ENCODE data around the gene ZDHHC5. TPM values are rescaled to one million over a fixed set of nuclear protein-coding genes. Genes with fewer than 3 reads are reported as not detected.

Gene ZDHHC5
- total RNA-seq, 1 experiment from 2014 or later: 64.1 TPM

- Histone ChIP-seq H3K4me2 (ENCODE audit: low read length) (peak overlapping the region; percentile 96), H3K9me3 (ENCODE audit: control insufficient read depth in 1 of 2, insufficient read depth in 1 of 2, low read depth in 1 of 2, low read length in 2 of 2) (no peaks in the 10 kb centered on the region), H3K4me1 (ENCODE audit: control insufficient read depth in 1 of 2, insufficient read depth in 2 of 2, low read length in 2 of 2) (peaks cover 7 to 11% of the 10 kb centered on the region in 2 experiments; a peak in 3 of 4 replicates), H3K9ac (ENCODE audit: low read length) (peak overlapping the region; percentile 82), H3K79me2 (ENCODE audit: insufficient read depth, low read length) (peaks cover 31% of the 10 kb centered on the region), H4K20me1 (ENCODE audit: insufficient read depth) (no peaks in the 10 kb centered on the region), H3K27me3 (ENCODE audit: insufficient read depth, low read length) (no peaks in the 10 kb centered on the region), H3K36me3 (ENCODE audit: control insufficient read depth in 1 of 2, insufficient read depth in 2 of 2, low read length in 2 of 2) (peaks cover 11 to 18% of the 10 kb centered on the region in 2 experiments; a peak in 3 of 4 replicates), H3K27ac (ENCODE audit: low read depth, low read length) (peak overlapping the region; percentile 3; the same call in 1 of the 2 replicates), H2AFZ (ENCODE audit: low read depth, low read length, poor library complexity, severe bottlenecking) (no peak overlapping the region), H3K9me2 (ENCODE audit: insufficient read depth) (no peaks in the 10 kb centered on the region), H3K4me3 (replicated peaks in 1 of 2; ENCODE audit: low read depth in 1 of 2, low read length in 2 of 2) (peak overlapping the region; percentile 83 to 97)
- intact Hi-C loops (cut with micrococcal nuclease): no loop called here
- DNase-seq (ENCODE audit: low read depth, low spot score): no peak
- CTCF ChIA-PET: interaction anchor here (2.7 kb wide), 1 partner anchor 14 kb away, joined by 11 read pairs; no protein-coding TSS in a partner anchor
- TF ChIP-seq EZH2phosphoT487 (IDR thresholded peaks at IDR 0.05; ENCODE audit: borderline replicate concordance): no peak
- no peak for TF ChIP-seq FOSL1 (IDR thresholded peaks at IDR 0.05; ENCODE audit: low read depth)
- TF ChIP-seq CBX3 (IDR thresholded peaks at IDR 0.05; ENCODE audit: low read depth): no peak; the same call in 1 of the 2 replicates
- no peak for TF ChIP-seq ZBTB33 (IDR thresholded peaks at IDR 0.05; ENCODE audit: extremely low read depth, insufficient replicate concordance, low read length)
- TF ChIP-seq ZFX (IDR thresholded peaks at IDR 0.05): no peak
- no peak for TF ChIP-seq MAX (IDR thresholded peaks at IDR 0.05)
- no peak for TF ChIP-seq ZNF274 (IDR thresholded peaks at IDR 0.05; ENCODE audit: low read depth, low read length)
- no peak for TF ChIP-seq SP1 (IDR thresholded peaks at IDR 0.05; ENCODE audit: low read depth)
- no peak for TF ChIP-seq POLR2A (IDR thresholded peaks at IDR 0.05; ENCODE audit: borderline replicate concordance, extremely low read depth, insufficient read depth, insufficient read length)
- TF ChIP-seq ATF3 (IDR thresholded peaks at IDR 0.05): no peak
- TF ChIP-seq EZH2 (IDR thresholded peaks at IDR 0.05): no peak
- TF ChIP-seq CEBPB (IDR thresholded peaks at IDR 0.05; ENCODE audit: low read depth): no peak
- TF ChIP-seq POLR2AphosphoS5 (IDR thresholded peaks at IDR 0.05; ENCODE audit: low read depth, low read length): no peak
- TF ChIP-seq EGR1 (IDR thresholded peaks at IDR 0.05; ENCODE audit: low read depth): no peak
- TF ChIP-seq CTCF (IDR thresholded peaks at IDR 0.05 in 2 of 3, conservative IDR thresholded peaks at IDR 0.05 in 1 of 3; ENCODE audit: borderline replicate concordance in 1 of 3, insufficient read depth in 1 of 3, low read depth in 2 of 3, low read length in 2 of 3): no peak
- TF ChIP-seq REST (IDR thresholded peaks at IDR 0.05; ENCODE audit: low read depth): no peak
- TF ChIP-seq RAD21 (IDR thresholded peaks at IDR 0.05; ENCODE audit: low read depth): no peak
- TF ChIP-seq TCF7L2 (IDR thresholded peaks at IDR 0.05; ENCODE audit: borderline replicate concordance, extremely low read depth, insufficient read depth, insufficient read length): no peak
- TF ChIP-seq SRF (IDR thresholded peaks at IDR 0.05; ENCODE audit: low read depth): no peak
- TF ChIP-seq YY1 (IDR thresholded peaks at IDR 0.05; ENCODE audit: extremely low read depth, insufficient replicate concordance, low read depth, low read length): no peak
- POLR2A ChIA-PET: no interaction called here
- no peak for ATAC-seq
- RAD21 ChIA-PET (ENCODE audit: low non-redundant PET in 1 of 2, low total read pairs in 2 of 2, uncharacterized antibody in 2 of 2, unreplicated experiment in 2 of 2): no interaction called here
- BruUV-seq (replicated peaks): TSS peak; percentile 87
Observed at GRCh38 chr11:57658023-57658361, 9.9 kb upstream of the ZDHHC5 start.

All from HCT116 (cell line).